NOMO-1 (cell line): Measurements from ENCODE around the gene CD248.

ENCODE experiments used
- DNase-seq, 2 experiments: peaks; one replicate each; lab custom pipeline; 2025; ENCODE audit not compliant: unreplicated experiment in 2 of 2; lab: John Stamatoyannopoulos, UW

The CD248 gene

GRCh38 chr11:66340596-66341501 is 24.0 kb upstream of the CD248 start:
- DNase-seq, result no peak

DNA sequence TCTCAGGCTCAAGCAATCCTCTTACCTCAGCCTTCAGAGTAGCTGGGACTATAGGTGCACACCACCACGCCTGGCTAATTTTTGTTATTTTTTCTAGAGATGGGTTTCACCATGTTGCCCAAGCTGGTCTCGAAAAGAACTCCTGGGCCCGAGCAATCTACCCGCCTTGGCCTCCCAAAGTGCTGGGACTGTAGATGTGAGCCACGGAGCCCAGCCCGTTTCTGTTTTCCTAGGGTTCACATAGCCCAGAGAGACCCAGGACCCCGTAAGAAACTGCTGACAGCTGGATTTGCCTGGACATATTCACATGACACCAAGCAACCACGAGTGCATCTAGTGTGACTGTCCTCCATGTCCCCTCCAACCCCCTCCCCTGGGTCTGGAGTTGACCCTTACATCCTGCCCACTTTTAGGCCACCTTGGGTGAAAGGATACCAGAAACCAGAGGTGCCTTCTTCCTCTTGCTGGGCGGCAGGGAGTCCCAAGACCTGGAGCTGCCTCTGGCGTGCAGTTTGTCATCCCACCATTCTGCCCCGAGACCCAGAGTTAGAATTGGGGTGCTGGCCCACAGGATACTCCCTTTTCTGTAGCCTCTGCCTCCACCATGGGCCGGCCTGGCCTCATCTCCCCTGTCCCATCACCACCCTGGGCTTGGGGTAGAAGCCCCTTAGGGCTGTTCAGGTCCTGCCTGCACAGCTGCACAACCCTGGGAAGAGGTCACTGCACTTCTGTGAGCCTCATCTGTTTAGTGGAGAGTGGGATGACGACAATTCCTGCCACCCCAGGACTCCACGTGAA is 23.0 kb upstream of the CD248 start:
- no peak for DNase-seq

DNA sequence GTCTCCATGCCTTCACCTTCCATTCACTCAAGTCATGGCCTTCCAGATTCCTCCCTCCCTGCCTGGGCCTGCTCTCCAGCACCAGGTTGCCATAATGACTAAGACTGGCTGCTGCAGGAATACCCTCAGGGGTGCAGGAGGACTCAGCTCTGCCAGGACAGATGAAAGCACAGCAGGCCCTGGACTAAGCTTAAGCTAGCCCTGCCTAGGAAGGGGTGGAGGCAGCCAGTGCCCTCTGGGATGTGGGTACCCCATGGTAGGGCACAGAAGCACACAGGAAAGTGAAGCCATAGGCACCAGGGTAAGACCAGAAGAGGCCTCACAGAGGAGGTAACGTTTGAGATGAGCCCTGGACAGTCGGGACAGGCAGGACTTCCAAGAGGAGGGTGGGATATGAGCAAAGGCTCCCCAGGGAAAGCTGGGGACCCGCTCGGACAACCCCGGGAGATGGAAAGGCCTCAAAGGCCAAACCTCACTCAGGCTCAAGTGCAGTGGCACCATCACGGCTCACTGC is 22.4 kb upstream of the CD248 start:
- DNase-seq, result no peak

GRCh38 chr11:66338276-66339161 is 21.7 kb upstream of the CD248 start:
- DNase-seq, result no peak

GRCh38 chr11:66337103-66337899 is 20.5 kb upstream of the CD248 start:
- DNase-seq, result no peak

DNA sequence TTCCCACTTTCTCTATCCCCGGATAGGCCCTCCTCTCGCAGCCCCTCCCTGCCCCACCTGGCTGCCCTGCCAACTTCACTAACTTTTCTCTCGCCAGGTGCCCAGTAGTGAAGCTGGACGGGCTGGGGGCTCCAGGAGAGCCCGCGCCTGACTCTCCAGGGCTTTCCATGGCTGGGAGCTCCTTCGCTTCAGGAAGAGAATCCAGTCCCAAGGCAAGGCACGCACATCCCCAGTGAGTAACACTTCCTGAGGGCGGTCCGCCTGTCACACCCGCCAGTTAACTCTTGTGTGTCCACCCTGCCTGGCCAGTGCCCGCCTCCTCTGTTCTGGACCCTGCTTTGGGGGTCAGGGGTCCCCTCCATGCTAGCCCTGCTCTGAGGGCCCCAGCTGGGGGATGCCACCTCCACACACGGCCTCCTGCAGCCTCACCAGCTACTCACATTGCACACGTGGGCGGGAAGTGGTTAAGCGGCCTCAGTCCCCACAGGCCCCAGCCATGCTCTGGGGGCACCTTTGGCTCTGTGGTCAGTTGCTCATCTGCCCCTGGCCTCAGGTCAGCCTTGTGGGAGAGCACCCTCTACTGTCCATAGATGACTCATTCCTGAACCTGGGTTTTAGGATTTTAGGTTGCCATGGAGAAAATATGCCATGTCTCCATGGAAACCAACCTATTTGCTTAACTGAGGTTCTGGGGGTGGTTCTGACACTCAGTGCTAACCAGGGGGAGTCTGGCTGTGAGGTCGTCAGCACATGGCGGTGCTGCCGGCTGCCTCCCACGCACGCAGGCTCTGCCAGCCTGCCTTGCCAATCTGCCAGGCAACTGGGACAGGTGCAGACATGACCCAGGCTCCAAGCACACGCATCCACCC is 19.6 kb upstream of the CD248 start, which contains the start of gene RIN1:
Gene RIN1, minus strand, starts transcription at position 201 of the 869 bp plus-strand sequence. Its CDS starts 32 bp downstream, at position 169.
- peak; percentile 68 to 77 for DNase-seq

- peak; percentile 20 to 25 for DNase-seq
Observed at GRCh38 chr11:66335531-66336233, 18.8 kb upstream of the CD248 start.

GRCh38 chr11:66334605-66335442 is 18.0 kb upstream of the CD248 start:
- peak; percentile 76 to 79 for DNase-seq

DNA sequence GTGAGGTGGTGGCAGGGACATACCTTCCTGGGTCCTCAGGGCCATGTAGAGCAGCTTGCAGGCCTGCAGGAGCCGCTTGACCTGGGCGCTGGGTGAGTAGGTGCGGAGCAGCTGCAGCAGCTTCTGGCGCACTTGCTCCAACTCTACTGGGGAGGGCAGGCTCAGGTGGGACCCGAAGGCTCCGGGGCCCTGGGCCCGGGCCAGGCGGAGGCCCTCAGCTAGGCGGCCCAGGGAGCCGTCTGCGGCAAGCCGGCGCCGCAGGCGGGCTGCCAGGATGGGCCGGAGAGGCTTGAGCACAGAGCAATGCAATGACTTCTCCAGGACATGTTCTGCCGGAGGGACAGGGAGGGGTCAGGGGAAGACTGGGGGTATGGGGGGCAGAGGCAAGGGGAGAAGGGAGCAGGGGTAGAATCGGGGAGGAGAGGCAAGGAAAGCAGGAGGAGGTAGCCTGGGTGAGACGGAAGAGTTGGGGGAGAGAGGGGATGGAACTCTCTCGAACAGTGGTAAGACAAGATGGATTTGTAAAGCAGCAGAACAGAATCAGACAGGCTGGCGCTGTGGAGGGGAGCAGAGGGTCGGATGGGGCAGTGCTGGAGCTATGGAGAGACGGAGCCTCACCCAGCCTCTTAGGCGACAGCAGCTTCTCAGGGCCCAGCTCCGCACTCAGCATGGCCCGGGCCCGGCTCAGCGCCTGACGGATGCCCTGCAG is 17.2 kb upstream of the CD248 start:
- no peak for DNase-seq

GRCh38 chr11:66333220-66333877 is 16.5 kb upstream of the CD248 start:
- no peak for DNase-seq

DNA sequence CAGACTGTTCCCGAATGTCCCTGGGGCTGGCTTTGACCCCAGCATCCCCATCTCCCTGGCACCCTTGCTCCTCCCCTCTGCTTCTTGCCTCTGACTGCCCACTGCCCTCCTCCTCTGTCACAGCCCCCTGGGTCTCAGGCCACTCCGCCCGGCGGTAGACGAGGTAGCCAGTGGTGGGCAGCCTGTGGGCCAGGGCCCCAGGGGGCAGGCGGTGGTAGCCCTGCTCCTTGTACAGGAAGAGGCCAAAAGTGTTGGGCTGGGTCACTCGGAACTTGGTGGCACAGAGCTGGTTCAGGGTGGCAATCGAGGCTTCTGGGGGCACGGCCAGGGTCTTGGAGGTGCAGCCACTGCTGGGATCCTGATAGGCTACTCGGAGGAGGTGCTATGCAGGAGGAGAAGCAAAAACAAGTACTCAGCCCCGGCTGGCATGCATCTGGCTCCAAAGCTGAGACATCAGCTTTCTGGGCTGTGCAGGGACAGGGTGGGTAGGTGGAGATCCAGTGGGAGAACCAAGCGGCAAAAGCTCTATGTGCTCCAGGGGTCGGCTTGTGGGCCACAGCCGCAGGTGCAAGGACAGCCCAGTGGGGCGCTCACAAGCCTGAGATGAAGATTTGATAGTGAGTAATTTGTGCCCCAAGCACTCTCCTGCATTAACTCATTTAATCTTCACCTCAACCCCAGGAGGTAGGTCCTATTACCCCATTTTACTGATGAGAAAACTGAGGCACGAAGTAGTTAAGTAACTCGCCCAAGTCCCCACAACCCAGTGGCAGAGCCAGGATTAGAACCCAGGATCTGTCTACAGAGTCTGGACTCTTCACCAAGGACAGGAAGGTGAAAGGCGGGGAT is 15.8 kb upstream of the CD248 start:
- no peak for DNase-seq

DNA sequence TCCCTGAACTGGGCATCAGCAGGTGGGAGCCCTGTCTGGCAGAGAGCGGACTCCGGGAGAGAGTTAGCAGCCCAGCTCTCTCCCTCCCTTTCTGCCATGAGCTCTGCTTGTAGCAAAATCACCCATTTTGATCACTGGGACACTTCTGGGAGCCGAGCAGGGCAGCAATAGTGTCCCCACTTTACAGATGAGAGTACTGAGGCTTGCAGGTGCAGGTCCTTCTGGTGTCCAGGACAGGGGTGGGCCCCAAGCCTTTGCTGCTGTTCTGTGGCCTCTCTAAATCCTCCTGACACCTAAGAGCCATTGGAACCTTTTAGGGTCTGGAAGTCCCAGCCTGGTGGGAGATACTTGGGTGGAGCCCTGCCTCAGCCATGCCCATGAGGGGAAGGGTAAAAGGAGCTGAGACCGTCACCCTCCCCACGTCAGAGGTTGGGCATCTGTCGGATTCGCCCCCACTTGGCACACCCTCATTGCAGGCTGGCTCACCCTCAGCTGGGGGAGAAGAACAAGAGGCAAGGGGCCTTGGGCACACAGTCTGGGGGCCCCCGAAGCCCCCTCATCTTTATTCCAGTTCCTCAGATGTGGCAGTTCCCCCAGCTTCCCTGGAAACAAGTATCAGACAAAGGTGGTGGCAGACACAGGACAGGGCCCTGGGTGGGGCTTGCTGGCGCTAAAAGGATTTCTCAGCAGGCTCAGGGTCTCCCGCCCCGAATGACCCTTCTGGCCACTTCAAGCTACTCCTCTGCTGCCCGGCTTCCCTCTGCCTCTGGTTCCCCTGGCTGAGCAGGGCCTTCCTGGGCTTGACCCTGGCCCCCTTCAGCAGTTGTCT is 14.9 kb upstream of the CD248 start:
- DNase-seq, result no peak

- DNase-seq, result no peak
Observed at GRCh38 chr11:66330931-66331330, 14.1 kb upstream of the CD248 start.

GRCh38 chr11:66329165-66329673 is 12.4 kb upstream of the CD248 start:
- no peak for DNase-seq
